PC-9 (cell line): Measurements from ENCODE around the gene CD19. TPM values are rescaled to one million over a fixed set of nuclear protein-coding genes. Genes with fewer than 3 reads are reported as not detected.

Experiments
- BruUV-seq: library from RNA; stranded (reverse); fragments of 400-500 nt; replicated peaks from 2 replicates; lab custom pipeline; 2021; lab: Mats Ljungman, UMichigan
- CTCF ChIA-PET: fragments of 300-600 bp; sonication (Branson Sonifier 250); formaldehyde crosslinking; loops from one replicate; lab custom pipeline; 2022; ENCODE audit warnings: antibody characterized with exemption; lab: Charles Lee
- POLR2A ChIA-PET: fragments of 300-600 bp; sonication (Branson Sonifier 250); formaldehyde crosslinking; loops from one replicate; lab custom pipeline; 2022; ENCODE audit warnings: antibody characterized with exemption; ENCODE audit not compliant: unreplicated experiment; lab: Charles Lee
- DNase-seq, 2 experiments: peaks; one replicate each; pipeline versions ENCODE4 v3.0.0 to v3.0.0-alpha.2; 2015 to 2022; ENCODE audit warnings: mixed read lengths in 1 of 2
- H2AFZ ChIP-seq: fragments of 200-600 bp; sonication (generic); 2 replicates; pipeline ENCODE4 v1.8.1; 2017; ENCODE audit warnings: antibody characterized with exemption
- H3F3A ChIP-seq: fragments of 200-600 bp; sonication (generic); 2 replicates; pipeline ENCODE4 v1.8.1; 2017; ENCODE audit warnings: antibody characterized with exemption, mild to moderate bottlenecking, low read depth; ENCODE audit not compliant: insufficient read depth
- H3K27ac ChIP-seq: fragments of 200-600 bp; sonication (generic); 2 replicates; pipeline ENCODE4 v1.6.1; 2016; ENCODE audit warnings: mixed run types
- H3K27me3 ChIP-seq: fragments of 200-600 bp; sonication (generic); 2 replicates; pipeline ENCODE4 v1.6.1; 2016; ENCODE audit warnings: low read depth, mixed run types; ENCODE audit not compliant: insufficient read depth
- H3K36me3 ChIP-seq: fragments of 200-600 bp; sonication (generic); 2 replicates; pipeline ENCODE4 v1.6.1; 2016; ENCODE audit warnings: low read depth, mixed run types
- H3K4me1 ChIP-seq: fragments of 200-600 bp; sonication (generic); replicated peaks from 2 replicates; pipeline ENCODE4 v1.6.1; 2016; ENCODE audit warnings: mixed run types; ENCODE audit not compliant: insufficient read depth
- H3K4me2 ChIP-seq: fragments of 200-600 bp; sonication (generic); 2 replicates; pipeline ENCODE4 v1.6.1; 2017; ENCODE audit warnings: mixed run types
- H3K4me3 ChIP-seq: fragments of 200-600 bp; sonication (generic); 2 replicates; pipeline ENCODE4 v1.6.1; 2016; ENCODE audit warnings: mixed run types
- H3K79me2 ChIP-seq: fragments of 200-600 bp; sonication (generic); 2 replicates; pipeline ENCODE4 v1.6.1; 2017; ENCODE audit warnings: low read depth, mixed run types
- H3K9me2 ChIP-seq: fragments of 200-600 bp; sonication (generic); 2 replicates; pipeline ENCODE4 v1.8.1; 2017; ENCODE audit warnings: mild to moderate bottlenecking; ENCODE audit not compliant: insufficient read depth
- H3K9me3 ChIP-seq: fragments of 200-600 bp; sonication (generic); 2 replicates; pipeline ENCODE4 v1.8.1; 2016; ENCODE audit warnings: low read depth; ENCODE audit not compliant: insufficient read depth
- H4K20me1 ChIP-seq: fragments of 200-600 bp; sonication (generic); 2 replicates; pipeline ENCODE4 v1.8.1; 2017; ENCODE audit not compliant: insufficient read depth
- EZH2 ChIP-seq: fragments of 200-600 bp; sonication (generic); IDR thresholded peaks from 2 replicates; pipeline ENCODE4 v1.8.0; 2017; ENCODE audit warnings: antibody characterized with exemption, low read depth
- intact Hi-C: fragments of 100-400 bp; cut with micrococcal nuclease; formaldehyde crosslinking; loops from one replicate; pipeline ENCODE4 v1.10.0; 2022; ENCODE audit not compliant: unreplicated experiment
- total RNA-seq: library from RNA; stranded (reverse); gene quantifications from 2 replicates; pipeline ENCODE4 v1.2.3, GENCODE V29; 2021
- TF ChIP-seq, protein P1 (sequence below): fragments of 200-600 bp; sonication (generic); conservative IDR thresholded peaks from 2 replicates; pipeline ENCODE4 v1.6.1; 2017; ENCODE audit warnings: mixed run types, antibody characterized with exemption, mild to moderate bottlenecking, moderate library complexity

The CD19 gene
- total RNA-seq, 1 experiment from 2014 or later, result not detected

DNA sequence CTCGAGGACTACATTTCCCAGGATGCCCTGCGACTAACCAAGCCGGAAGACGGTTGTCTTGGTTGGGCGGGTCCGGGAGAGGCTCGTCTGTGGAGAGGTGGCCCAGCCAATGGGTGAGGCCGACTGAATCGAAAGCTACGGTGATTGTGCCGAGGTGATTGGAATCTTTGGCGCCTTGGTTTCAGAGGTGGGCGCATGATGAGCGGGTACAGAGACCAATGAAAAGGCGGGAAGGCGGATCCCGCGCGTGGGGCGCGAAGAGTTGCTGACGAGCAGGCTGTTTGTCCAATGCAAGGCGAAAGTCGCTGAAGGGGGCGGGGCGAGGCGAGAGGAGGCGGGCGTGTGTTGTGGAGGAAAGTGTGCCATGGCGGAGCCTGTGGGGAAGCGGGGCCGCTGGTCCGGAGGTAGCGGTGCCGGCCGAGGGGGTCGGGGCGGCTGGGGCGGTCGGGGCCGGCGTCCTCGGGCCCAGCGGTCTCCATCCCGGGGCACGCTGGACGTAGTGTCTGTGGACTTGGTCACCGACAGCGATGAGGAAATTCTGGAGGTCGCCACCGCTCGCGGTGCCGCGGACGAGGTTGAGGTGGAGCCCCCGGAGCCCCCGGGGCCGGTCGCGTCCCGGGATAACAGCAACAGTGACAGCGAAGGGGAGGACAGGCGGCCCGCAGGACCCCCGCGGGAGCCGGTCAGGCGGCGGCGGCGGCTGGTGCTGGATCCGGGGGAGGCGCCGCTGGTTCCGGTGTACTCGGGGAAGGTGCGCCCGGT, 19.1 kb downstream of the CD19 start, which contains the start of gene NFATC2IP:
Gene NFATC2IP (plus strand): TSS at position 290 of the 762 bp plus-strand sequence. CDS start 75 bp downstream, at position 365.
- BruUV-seq, result no TSS peak
- Histone ChIP-seq H3F3A (peaks cover 25% of the 10 kb centered on the region), H3K27me3 (no peaks in the 10 kb centered on the region), H3K4me3 (peak within 1 kb of the TSS; percentile 84), H2AFZ (peak within 1 kb of the TSS; percentile 92), H3K9me2 (no peaks in the 10 kb centered on the region), H3K4me2 (peak within 1 kb of the TSS; percentile 98), H3K4me1 (peaks cover 16% of the 10 kb centered on the region), H3K9me3 (no peaks in the 10 kb centered on the region), H3K27ac (peak within 1 kb of the TSS; percentile 38; the same call in 1 of the 2 replicates), H3K36me3 (peaks cover 23% of the 10 kb centered on the region), H4K20me1 (no peaks in the 10 kb centered on the region), H3K79me2 (peaks cover 22% of the 10 kb centered on the region)
- intact Hi-C loops, result loop anchor here (1.0 kb wide), 1 partner anchor 127 kb away; no protein-coding TSS in a partner anchor
- ChIA-PET POLR2A (interaction anchor here (0.5 to 1.0 kb wide), 12 partner anchors 15 to 1115 kb away, joined by 3 to 7 read pairs (median 4); partner anchors contain the start of genes ALDOA, SH2B1, SULT1A2 and TUFM), CTCF (interaction anchor here (0.5 to 1.0 kb wide), 3 partner anchors 40 to 1115 kb away, joined by 3 to 10 read pairs (median 3); partner anchors contain the start of gene ALDOA)
- TF ChIP-seq EZH2, result no peak
- TF ChIP-seq, protein P1, sequence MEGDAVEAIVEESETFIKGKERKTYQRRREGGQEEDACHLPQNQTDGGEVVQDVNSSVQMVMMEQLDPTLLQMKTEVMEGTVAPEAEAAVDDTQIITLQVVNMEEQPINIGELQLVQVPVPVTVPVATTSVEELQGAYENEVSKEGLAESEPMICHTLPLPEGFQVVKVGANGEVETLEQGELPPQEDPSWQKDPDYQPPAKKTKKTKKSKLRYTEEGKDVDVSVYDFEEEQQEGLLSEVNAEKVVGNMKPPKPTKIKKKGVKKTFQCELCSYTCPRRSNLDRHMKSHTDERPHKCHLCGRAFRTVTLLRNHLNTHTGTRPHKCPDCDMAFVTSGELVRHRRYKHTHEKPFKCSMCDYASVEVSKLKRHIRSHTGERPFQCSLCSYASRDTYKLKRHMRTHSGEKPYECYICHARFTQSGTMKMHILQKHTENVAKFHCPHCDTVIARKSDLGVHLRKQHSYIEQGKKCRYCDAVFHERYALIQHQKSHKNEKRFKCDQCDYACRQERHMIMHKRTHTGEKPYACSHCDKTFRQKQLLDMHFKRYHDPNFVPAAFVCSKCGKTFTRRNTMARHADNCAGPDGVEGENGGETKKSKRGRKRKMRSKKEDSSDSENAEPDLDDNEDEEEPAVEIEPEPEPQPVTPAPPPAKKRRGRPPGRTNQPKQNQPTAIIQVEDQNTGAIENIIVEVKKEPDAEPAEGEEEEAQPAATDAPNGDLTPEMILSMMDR, result no peak
- peak; percentile 100 for DNase-seq

DNA sequence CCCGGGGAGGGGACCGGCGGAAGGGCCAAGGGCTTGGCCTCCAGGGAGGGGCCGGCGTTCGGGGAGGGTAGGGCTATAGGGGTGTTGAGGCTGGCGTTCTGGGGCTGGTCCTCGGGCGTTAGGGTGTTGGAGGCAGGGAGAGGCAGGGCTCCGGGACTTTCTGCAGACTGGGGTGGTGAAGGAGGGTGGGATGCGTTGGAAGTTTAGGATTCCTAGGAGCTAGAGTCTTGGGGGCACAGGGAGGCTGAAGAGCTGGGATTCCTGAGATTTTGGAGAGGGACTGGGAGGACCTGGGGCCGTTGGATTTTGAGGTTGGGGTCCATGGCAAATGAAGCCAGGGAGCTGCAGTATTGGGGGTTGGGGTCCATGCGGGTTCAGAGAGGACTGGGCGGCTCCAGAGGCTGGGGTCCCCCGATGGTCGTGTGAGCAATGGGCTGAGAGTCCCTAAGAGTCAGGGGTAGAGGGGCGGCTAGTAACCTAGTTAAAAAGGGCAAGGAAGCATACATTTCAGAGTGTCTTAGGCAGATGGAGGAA, 19.7 kb downstream of the CD19 start:
- ChIA-PET CTCF (interaction anchor here (0.5 kb wide), 1 partner anchor 78 kb away, joined by 4 read pairs; no protein-coding TSS in a partner anchor), POLR2A (no interaction called here)
- Histone ChIP-seq H3K9me3 (no peaks in the 10 kb centered on the region), H3K4me2 (peak overlapping the region; percentile 98), H3K79me2 (peaks cover 22% of the 10 kb centered on the region), H2AFZ (peak overlapping the region; percentile 92), H3K27ac (no peak overlapping the region), H3K4me1 (peaks cover 16% of the 10 kb centered on the region), H3K27me3 (no peaks in the 10 kb centered on the region), H3K9me2 (no peaks in the 10 kb centered on the region), H3K4me3 (peak overlapping the region; percentile 84), H3K36me3 (peaks cover 26% of the 10 kb centered on the region), H4K20me1 (no peaks in the 10 kb centered on the region), H3F3A (peaks cover 28% of the 10 kb centered on the region)
- no peak for TF ChIP-seq EZH2
- TF ChIP-seq, protein P1, result no peak
- intact Hi-C loops, result no loop called here
- peak in 1 of 2 experiments; percentile 63 for DNase-seq
- BruUV-seq, result no TSS peak

DNA sequence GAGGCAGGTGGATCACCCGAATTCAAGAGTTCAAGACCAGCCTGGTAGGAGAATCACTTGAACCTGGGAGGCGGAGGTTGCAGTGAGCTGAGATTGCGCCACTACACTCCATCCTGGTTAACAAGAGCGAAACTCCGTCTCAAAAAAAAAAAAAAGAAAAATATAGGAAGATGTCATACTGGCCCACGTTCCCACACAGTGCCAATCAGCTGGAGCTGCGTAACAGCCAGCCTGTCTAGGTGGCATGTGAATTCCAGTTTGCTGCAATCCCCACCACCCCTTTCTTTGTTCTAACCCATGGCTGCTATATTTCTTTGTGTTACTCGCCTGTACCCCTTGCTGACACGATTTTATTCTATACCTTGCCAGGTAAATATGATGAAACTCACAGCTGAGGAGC, 26.4 kb downstream of the CD19 start:
- Histone ChIP-seq H3K79me2 (peaks cover under 1% of the 10 kb centered on the region; the same call in 1 of the 2 replicates), H4K20me1 (no peaks in the 10 kb centered on the region), H3K4me1 (no peaks in the 10 kb centered on the region), H2AFZ (no peak overlapping the region), H3K27ac (no peak overlapping the region), H3K36me3 (peaks cover 22% of the 10 kb centered on the region), H3K9me3 (no peaks in the 10 kb centered on the region), H3F3A (peaks cover 4% of the 10 kb centered on the region; the same call in 1 of the 2 replicates), H3K4me2 (no peak overlapping the region), H3K27me3 (no peaks in the 10 kb centered on the region), H3K4me3 (no peak overlapping the region), H3K9me2 (no peaks in the 10 kb centered on the region)
- BruUV-seq, result no TSS peak
- intact Hi-C loops, result no loop called here
- POLR2A ChIA-PET, result no interaction called here
- no peak for DNase-seq
- CTCF ChIA-PET, result no interaction called here
- TF ChIP-seq EZH2, result no peak
